BLaER1 (cell line): ENCODE data around the gene RPS28.

Experiments
- H3K27ac ChIP-seq: shearing (Covaris generic); formaldehyde crosslinking; 2 replicates; pipeline ENCODE4 v1.8.1; 2022
- H3K27me3 ChIP-seq: shearing (Covaris generic); formaldehyde crosslinking; 2 replicates; pipeline ENCODE4 v1.8.1; 2022
- H3K36me3 ChIP-seq: shearing (Covaris generic); formaldehyde crosslinking; 2 replicates; pipeline ENCODE4 v1.8.1; 2022
- H3K4me1 ChIP-seq: shearing (Covaris generic); formaldehyde crosslinking; 2 replicates; pipeline ENCODE4 v1.8.1; 2022
- H3K4me2 ChIP-seq: shearing (Covaris generic); formaldehyde crosslinking; 2 replicates; pipeline ENCODE4 v1.8.1; 2022
- H3K4me3 ChIP-seq: shearing (Covaris generic); formaldehyde crosslinking; 2 replicates; pipeline ENCODE4 v1.8.1; 2022
- H3K9ac ChIP-seq: shearing (Covaris generic); formaldehyde crosslinking; 2 replicates; pipeline ENCODE4 v1.8.1; 2022
- H3K9me3 ChIP-seq: shearing (Covaris generic); formaldehyde crosslinking; 2 replicates; pipeline ENCODE4 v1.8.1; 2022
- H4K20me1 ChIP-seq: shearing (Covaris generic); formaldehyde crosslinking; 2 replicates; pipeline ENCODE4 v1.8.1; 2022
- Cebpa-rat ChIP-seq: shearing (Covaris generic); IDR thresholded peaks from 2 replicates; pipeline ENCODE4 v1.8.1; 2022

RPS28 gene

GRCh38 chr19:8320564-8321066 is 681 bp upstream of the RPS28 start:
- H3K36me3 ChIP-seq: peaks cover 43% of the 10 kb centered on the region
- H3K9ac ChIP-seq: peak overlapping the region; percentile 98
- peak overlapping the region; percentile 83 for H3K4me3 ChIP-seq
- H3K27me3 ChIP-seq: no peaks in the 10 kb centered on the region
- no peak for TF ChIP-seq Cebpa-rat
- H3K4me1 ChIP-seq: peaks cover 73% of the 10 kb centered on the region
- no peaks in the 10 kb centered on the region for H3K9me3 ChIP-seq
- peak overlapping the region; percentile 95 for H3K27ac ChIP-seq
- H3K4me2 ChIP-seq: peak overlapping the region; percentile 91
- peaks cover 34% of the 10 kb centered on the region for H4K20me1 ChIP-seq

- peaks cover 32% of the 10 kb centered on the region for H3K36me3 ChIP-seq
- no peak for TF ChIP-seq Cebpa-rat
Observed at GRCh38 chr19:8321986-8322637, 816 bp downstream of the RPS28 start.

GRCh38 chr19:8322638-8322997 is 1.3 kb downstream of the RPS28 start:
- peaks cover 32% of the 10 kb centered on the region for H3K36me3 ChIP-seq
- H3K27me3 ChIP-seq: no peaks in the 10 kb centered on the region
- H3K9ac ChIP-seq: peak overlapping the region; percentile 98
- H4K20me1 ChIP-seq: peaks cover 34% of the 10 kb centered on the region
- H3K4me2 ChIP-seq: peak overlapping the region; percentile 97
- H3K27ac ChIP-seq: peak overlapping the region; percentile 95
- peaks cover 58% of the 10 kb centered on the region for H3K4me1 ChIP-seq
- TF ChIP-seq Cebpa-rat: no peak
- H3K4me3 ChIP-seq: peak overlapping the region; percentile 83
- no peaks in the 10 kb centered on the region for H3K9me3 ChIP-seq

More at GRCh38 chr19:8321986-8322637, 816 bp downstream of the RPS28 start:
- peaks cover 63% of the 10 kb centered on the region for H3K4me1 ChIP-seq
- peak overlapping the region; percentile 95 for H3K27ac ChIP-seq
- no peaks in the 10 kb centered on the region for H3K27me3 ChIP-seq
- peak overlapping the region; percentile 83 for H3K4me3 ChIP-seq
- no peaks in the 10 kb centered on the region for H3K9me3 ChIP-seq
- H3K4me2 ChIP-seq: peak overlapping the region; percentile 97
- peaks cover 34% of the 10 kb centered on the region for H4K20me1 ChIP-seq
- H3K9ac ChIP-seq: peak overlapping the region; percentile 98

- H3K4me2 ChIP-seq: peak overlapping the region; percentile 97
- no peak overlapping the region for H3K4me3 ChIP-seq
- no peak overlapping the region for H3K9ac ChIP-seq
Observed at GRCh38 chr19:8323781-8324185, 2.5 kb downstream of the RPS28 start.

GRCh38 chr19:8324186-8325050 is 3.1 kb downstream of the RPS28 start:
- H3K4me2 ChIP-seq: no peak overlapping the region

More at GRCh38 chr19:8323781-8324185, 2.5 kb downstream of the RPS28 start:
- Histone ChIP-seq H3K27ac (no peak overlapping the region), H3K4me1 (peaks cover 47% of the 10 kb centered on the region), H3K36me3 (peaks cover 32% of the 10 kb centered on the region), H4K20me1 (peaks cover 34% of the 10 kb centered on the region), H3K27me3 (no peaks in the 10 kb centered on the region), H3K9me3 (no peaks in the 10 kb centered on the region)
- TF ChIP-seq Cebpa-rat: no peak

GRCh38 chr19:8325454-8325853 is 4.2 kb downstream of the RPS28 start:
- Histone ChIP-seq H3K36me3 (peaks cover 32% of the 10 kb centered on the region), H3K27ac (no peak overlapping the region), H3K9me3 (no peaks in the 10 kb centered on the region), H3K4me1 (peaks cover 30% of the 10 kb centered on the region), H3K4me3 (no peak overlapping the region), H3K27me3 (no peaks in the 10 kb centered on the region), H3K4me2 (no peak overlapping the region), H4K20me1 (peaks cover 34% of the 10 kb centered on the region), H3K9ac (no peak overlapping the region)
- TF ChIP-seq Cebpa-rat: no peak

More at GRCh38 chr19:8324186-8325050, 3.1 kb downstream of the RPS28 start:
- peaks cover 40% of the 10 kb centered on the region for H3K4me1 ChIP-seq
- H3K9ac ChIP-seq: no peak overlapping the region
- peaks cover 34% of the 10 kb centered on the region for H4K20me1 ChIP-seq
- H3K4me3 ChIP-seq: no peak overlapping the region
- H3K36me3 ChIP-seq: peaks cover 32% of the 10 kb centered on the region
- H3K27ac ChIP-seq: no peak overlapping the region
- no peaks in the 10 kb centered on the region for H3K9me3 ChIP-seq
- TF ChIP-seq Cebpa-rat: no peak
- H3K27me3 ChIP-seq: no peaks in the 10 kb centered on the region

GRCh38 chr19:8329996-8330395 is 8.7 kb downstream of the RPS28 start:
- H3K9me3 ChIP-seq: no peaks in the 10 kb centered on the region
- H3K4me3 ChIP-seq: no peak overlapping the region
- H3K4me1 ChIP-seq: peaks cover 14% of the 10 kb centered on the region
- peaks cover 18% of the 10 kb centered on the region for H3K27me3 ChIP-seq
- H3K9ac ChIP-seq: no peak overlapping the region
- H3K4me2 ChIP-seq: no peak overlapping the region
- peaks cover 16% of the 10 kb centered on the region; the same call in 1 of the 2 replicates for H4K20me1 ChIP-seq
- no peak for TF ChIP-seq Cebpa-rat
- peaks cover 2% of the 10 kb centered on the region; the same call in 1 of the 2 replicates for H3K36me3 ChIP-seq
- H3K27ac ChIP-seq: no peak overlapping the region

- Histone ChIP-seq H3K4me3 (no peak overlapping the region), H3K4me1 (peaks cover 27% of the 10 kb centered on the region), H3K27me3 (peaks cover 31% of the 10 kb centered on the region), H4K20me1 (peaks cover 16% of the 10 kb centered on the region; the same call in 1 of the 2 replicates), H3K36me3 (no peaks in the 10 kb centered on the region), H3K4me2 (no peak overlapping the region), H3K9me3 (no peaks in the 10 kb centered on the region), H3K27ac (no peak overlapping the region), H3K9ac (no peak overlapping the region)
- TF ChIP-seq Cebpa-rat: no peak
Observed at GRCh38 chr19:8331263-8331845, 10.1 kb downstream of the RPS28 start.

- H3K36me3 ChIP-seq: no peaks in the 10 kb centered on the region
- no peak overlapping the region for H3K9ac ChIP-seq
- H3K27me3 ChIP-seq: peaks cover 36% of the 10 kb centered on the region
- 0 out of 2 replicates have a peak overlapping the region, but pooled peaks have one; percentile 95 for H3K4me2 ChIP-seq
- H3K27ac ChIP-seq: no peak overlapping the region
- peaks cover 16% of the 10 kb centered on the region; the same call in 1 of the 2 replicates for H4K20me1 ChIP-seq
- peaks cover 43% of the 10 kb centered on the region for H3K4me1 ChIP-seq
- no peak overlapping the region for H3K4me3 ChIP-seq
- H3K9me3 ChIP-seq: no peaks in the 10 kb centered on the region
- TF ChIP-seq Cebpa-rat: no peak
Observed at GRCh38 chr19:8332976-8333766, 11.9 kb downstream of the RPS28 start.
